Naive B cell (primary cell): ENCODE data around the gene PSME3IP1. TPM values are rescaled to one million over a fixed set of nuclear protein-coding genes. Genes with fewer than 3 reads are reported as not detected.

Experiments used
- polyA plus RNA-seq, 6 donors: library from polyadenylated mRNA; unstranded; fragments of 300-500 nt; fragmentation: Illumina TruSeq; gene quantifications; one replicate each; pipeline ENCODE4 v1.2.3, GENCODE V29; 2021; ENCODE audit warnings: low read depth in 6 of 6

Gene PSME3IP1
- polyA plus RNA-seq, 6 donors from 2014 or later: 85.1 to 109 (median 93.6) TPM

Other genes with a start within 250 kb of the PSME3IP1 start
- under 1 TPM in 4 of 6 donors, not detected in 2; 0.25 to 0.72 (median 0.27) TPM for gene CETP, start 224.1 kb downstream of the PSME3IP1 start, polyA plus RNA-seq
- gene NLRC5, start 196.5 kb downstream of the PSME3IP1 start, polyA plus RNA-seq: 10 to 100 TPM in 5 of 6 donors, 1 to 10 TPM in 1; 2.9 to 42.9 (median 29.9) TPM
- gene CPNE2, start 93.5 kb downstream of the PSME3IP1 start, polyA plus RNA-seq: 1 to 10 TPM in 1 of 6 donors, under 1 TPM in 3, not detected in 2; 0.53 to 1.3 (median 0.76) TPM
- 10 to 100 TPM; 26.7 to 42.7 (median 33.5) TPM for gene RSPRY1, start 290 bp upstream of the PSME3IP1 start, polyA plus RNA-seq
- gene ARL2BP, start 59.2 kb upstream of the PSME3IP1 start, polyA plus RNA-seq: 100 to 1,000 TPM; 108 to 236 (median 132) TPM
- gene PLLP, start 98.6 kb upstream of the PSME3IP1 start, polyA plus RNA-seq: under 1 TPM; 0.14 to 0.68 (median 0.52) TPM
- not detected for gene CCL22, start 172.7 kb upstream of the PSME3IP1 start, polyA plus RNA-seq
- gene CX3CL1, start 186.5 kb upstream of the PSME3IP1 start, polyA plus RNA-seq: not detected
- not detected for gene CCL17, start 218.7 kb upstream of the PSME3IP1 start, polyA plus RNA-seq